GM18907 (cell line): ENCODE results near the gene LIN52.
"Not testable (repeated sequence)": the region's sequence is repeated elsewhere in the genome, so short reads cannot be mapped to it uniquely, and the experiment has no call there.

Source experiments
- ATAC-seq: cut with Tn5 transposase; IDR thresholded peaks from one replicate; pipeline ENCODE4 v1.9.1; 2021; ENCODE audit warnings: mild to moderate bottlenecking, moderate library complexity; ENCODE audit not compliant: unreplicated experiment

LIN52 gene

GRCh38 chr14:74105381-74105780 lies 20.6 kb downstream of the LIN52 start:
- no peak for ATAC-seq

DNA sequence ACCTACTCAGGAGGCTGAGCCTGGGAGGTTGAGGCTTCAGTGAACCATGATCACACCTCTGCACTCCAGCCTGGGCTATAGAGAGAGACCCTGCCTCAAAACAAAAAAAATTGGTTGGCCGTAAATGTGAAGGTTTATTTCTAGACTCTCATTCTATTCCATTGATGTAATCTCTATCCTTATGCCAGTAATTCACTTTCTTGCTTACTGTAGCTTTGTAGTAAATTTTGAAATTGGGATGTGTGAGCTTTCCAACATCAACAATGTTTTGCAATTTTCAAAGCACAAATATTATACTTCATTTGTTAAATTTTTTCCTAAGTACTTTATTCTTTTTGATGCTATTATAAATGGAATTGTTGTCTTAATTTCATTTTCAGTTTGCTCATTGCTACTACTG lies 24.6 kb downstream of the LIN52 start:
- ATAC-seq: no peak

DNA sequence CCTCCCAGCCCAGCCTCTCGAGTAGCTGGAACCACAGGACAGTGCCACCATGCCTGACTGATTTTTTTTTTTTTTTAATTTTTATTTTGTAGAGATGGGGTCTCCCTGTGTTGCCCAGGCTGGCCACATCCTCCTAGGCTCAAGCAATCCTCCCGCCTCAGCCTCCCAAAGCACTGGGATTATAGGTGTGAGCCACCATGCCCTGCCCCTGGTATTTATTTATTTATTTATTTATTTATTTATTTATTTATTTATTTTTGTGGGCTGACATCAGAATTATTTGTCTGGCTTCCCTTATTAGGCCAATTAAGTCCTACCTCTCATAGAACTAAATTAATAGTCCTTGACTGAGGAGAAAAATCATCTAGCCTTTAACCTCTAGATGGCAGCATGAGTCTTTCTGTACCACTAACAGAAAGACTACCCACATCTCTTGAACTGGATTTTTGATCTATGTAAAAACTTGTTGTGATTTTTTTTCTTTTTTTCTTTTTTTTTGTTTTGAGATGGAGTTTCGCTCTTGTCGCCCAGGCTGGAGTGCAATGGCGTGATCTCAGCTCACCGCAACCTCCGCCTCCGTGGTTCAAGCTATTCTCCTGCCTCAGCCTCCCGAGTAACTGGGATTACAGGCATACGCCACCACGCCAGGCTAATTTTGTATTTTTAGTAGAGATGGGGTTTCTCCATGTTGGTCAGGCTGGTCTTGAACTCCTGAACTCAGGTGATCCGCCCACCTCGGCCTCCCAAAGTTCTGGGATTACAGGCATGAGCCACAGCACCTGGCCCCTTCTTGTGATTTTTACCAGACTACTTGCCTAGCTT lies 26.9 kb downstream of the LIN52 start:
- ATAC-seq: not testable (repeated sequence)

DNA sequence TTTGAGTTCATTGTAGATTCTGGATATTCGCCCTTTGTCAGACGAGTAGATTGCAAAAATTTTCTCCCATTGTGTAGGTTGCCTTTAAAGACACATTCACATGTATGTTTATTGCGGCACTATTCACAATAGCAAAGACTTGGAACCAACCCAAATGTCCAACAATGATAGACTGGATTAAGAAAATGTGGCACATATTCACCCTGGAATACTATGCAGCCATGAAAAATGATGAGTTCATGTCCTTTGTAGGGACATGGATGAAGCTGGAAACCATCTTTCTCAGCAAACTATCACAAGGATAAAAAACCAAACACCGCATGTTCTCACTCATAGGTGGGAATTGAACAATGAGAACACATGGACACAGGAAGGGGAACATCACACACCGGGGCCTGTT lies 40.7 kb downstream of the LIN52 start:
- ATAC-seq: not testable (repeated sequence)

DNA sequence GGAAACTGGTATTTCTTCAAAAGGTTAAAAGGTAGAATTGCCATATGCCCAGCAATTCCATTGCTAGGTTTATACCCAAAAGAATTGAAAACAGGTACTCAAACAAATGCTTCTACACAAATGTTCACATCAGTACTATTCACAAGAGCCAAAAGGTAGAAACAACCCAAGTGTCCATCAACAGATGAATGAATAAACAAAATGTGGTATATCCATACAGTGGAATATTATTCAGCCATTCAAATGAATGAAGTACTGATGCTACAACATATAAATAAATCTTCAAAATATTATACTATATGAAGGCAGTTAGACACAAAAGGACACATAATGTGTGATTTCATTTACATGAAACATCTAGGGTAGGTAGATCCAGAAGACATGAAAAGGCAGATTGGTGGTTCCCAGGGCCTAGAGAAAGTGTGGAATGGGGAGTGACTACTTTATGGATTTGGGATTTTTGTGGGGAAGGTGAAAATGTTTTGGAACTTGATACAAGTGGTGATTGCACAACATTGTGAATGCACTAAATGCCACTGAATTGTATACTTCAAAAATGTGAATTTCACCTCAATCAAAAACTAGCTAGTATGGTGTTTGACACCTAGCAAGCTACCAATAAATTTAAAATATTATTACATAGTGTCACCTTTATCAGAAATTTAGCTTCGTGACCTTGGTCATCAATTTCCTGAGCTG lies 41.7 kb downstream of the LIN52 start:
- ATAC-seq: no peak

- no peak for ATAC-seq
Measured at GRCh38 chr14:74127634-74128033, 42.9 kb downstream of the LIN52 start.

- no peak for ATAC-seq
Measured at GRCh38 chr14:74133833-74134481, 49.2 kb downstream of the LIN52 start.

DNA sequence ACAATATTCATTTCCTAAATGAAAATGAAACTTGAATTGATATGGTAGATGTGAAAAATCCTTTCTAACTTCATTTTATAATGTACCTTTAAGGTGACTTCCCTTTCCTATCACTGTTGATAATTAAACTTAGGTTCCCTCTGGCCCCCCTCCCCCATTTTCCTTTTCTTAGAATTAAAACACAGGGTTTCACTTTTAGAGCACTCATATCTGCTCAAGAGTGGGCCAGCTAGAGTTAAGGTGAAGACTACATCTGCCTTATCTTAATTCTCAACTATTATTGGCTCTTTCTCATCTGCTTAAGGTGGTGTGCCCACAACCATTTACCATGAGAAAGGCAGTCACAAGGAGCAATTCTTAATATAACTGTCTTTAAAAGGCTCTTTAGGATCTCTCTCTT lies 49.7 kb downstream of the LIN52 start:
- no peak for ATAC-seq

DNA sequence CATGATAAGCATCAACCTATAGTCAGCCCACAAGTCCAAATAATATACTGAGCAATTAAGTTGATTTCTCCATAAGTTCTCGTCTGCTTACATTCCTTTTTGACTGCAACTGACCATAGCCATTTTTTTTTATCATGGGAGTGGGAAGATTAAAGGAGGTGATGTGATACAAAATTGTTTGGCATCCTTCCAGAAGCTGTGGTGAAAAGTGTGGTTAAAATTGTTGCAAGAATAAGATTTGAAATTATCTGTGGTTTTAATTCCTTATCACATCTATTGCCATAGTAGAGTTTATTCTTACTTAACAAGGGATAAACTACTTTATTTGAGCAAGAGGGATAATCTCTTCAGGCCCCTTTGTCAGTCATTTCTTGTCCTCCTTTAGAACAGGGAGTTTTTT lies 50.7 kb downstream of the LIN52 start:
- no peak for ATAC-seq

DNA sequence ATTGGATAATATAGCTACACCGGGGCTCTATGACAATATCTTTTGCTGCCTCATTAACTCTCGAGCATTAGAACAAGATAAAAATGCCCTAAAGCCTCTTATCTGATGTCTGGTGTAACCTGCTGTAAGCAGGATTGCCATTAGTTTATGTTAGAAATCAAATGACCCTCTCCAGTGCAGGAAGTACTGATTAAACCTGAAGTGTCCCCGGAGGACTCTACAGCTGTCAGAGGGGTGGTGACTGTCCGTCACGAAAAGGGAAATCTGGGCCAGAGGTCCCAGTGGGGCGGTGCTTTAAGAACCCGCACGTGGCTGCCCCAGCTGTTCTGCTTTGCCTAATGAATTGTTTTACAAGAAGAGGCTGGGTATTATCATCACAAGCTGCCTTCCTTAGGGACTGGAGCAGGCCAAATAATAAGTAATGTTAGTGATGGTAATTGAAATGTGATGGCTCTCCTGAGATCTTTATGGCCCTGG lies 55.7 kb downstream of the LIN52 start:
- ATAC-seq: no peak

GRCh38 chr14:74141703-74142102 lies 56.9 kb downstream of the LIN52 start:
- ATAC-seq: no peak

DNA sequence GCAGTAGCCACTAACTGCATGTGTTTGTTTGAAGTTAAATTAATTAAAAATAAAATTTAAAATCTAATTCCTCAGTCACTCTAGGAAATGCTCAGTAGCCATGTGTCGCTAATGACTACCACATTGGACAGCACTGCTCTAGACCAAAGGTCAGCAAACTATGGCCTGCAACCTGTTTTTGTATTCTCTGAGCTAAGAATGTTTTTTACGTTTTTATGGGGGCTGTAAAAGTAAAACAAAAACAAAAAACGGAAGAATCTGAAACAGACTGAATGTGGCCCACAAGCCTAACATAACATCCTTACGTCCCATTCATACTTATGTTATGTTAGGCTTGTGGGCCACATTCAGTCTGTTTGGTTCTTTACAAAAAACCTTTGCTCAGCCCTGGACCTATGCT lies 57.8 kb downstream of the LIN52 start:
- no peak for ATAC-seq

DNA sequence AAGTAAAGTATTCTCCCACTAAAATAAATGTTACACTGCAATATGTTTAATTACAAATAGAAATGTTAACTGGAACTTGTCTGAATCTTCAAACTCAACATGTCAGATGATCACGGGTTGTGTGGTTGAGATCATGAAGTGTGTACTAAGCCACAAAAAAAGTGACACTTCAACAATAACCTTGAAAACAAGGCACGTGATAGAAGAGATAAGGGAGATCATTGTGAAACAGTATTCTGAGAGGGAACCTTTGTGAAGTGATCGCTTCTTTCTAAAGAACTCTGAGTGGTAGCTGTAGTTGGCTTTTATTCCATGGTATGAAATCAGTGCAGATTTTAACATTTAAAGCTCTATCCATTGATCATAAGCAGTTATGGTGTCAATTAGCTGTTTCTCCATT lies 60.0 kb downstream of the LIN52 start:
- no peak for ATAC-seq

GRCh38 chr14:74147571-74147970 lies 62.8 kb downstream of the LIN52 start:
- ATAC-seq: no peak

DNA sequence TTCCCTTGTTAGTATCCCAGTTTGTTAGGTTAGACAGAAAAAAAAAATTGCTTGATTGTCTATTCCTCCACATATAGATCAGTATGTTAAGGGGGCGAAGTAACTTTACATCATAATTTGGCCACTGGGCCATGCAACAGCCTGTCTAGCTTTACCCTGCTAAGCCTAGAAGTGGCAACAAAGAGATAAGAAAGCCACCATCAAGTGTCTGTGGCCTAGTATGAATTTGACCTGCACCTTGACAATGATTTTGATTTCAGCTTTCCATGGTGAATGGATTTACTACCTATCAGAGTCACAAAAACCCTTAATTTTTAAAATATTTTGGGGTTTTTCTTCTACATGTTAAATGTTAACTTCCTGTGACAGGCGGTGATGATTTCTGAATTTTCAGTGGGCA lies 63.9 kb downstream of the LIN52 start:
- no peak for ATAC-seq

- no peak for ATAC-seq
Measured at GRCh38 chr14:74155287-74155686, 70.5 kb downstream of the LIN52 start.

DNA sequence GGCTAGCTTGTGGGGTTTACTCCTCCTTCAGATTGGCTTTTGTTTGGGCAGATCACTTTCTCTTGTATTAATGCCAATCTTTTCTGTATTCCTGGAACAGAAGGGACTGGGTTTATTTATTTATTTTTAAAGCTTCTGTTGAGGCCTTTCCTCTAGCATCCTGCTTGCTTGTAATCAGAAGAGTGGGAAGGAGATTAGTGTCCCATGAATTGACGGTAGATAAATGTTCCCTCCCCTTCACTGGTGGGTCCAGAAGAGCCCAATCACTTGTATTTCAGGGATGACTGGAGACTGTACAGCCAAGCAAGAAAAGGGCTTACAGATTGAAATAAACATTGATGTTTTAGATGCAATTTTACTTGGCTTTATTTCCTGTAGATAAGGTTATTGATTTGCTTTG lies 71.0 kb downstream of the LIN52 start:
- ATAC-seq: no peak

DNA sequence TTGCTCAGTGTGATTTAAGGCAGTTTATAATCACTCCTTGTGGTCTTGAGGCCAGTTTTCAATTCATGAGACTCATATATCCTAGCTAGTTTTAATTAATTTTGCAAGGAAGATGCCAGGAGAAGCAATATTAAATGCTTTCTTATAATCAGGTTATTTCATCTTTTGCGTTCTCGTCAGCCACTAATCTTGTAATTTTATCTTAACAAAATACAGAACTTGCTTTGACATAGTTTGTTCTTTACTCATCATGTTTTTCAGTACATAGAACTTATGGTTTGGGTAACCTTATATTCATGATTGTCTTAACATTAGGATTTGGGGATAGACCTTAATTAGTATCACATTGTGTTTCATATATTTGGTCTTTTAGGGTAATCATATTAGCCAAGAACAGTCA lies 76.0 kb downstream of the LIN52 start:
- no peak for ATAC-seq

DNA sequence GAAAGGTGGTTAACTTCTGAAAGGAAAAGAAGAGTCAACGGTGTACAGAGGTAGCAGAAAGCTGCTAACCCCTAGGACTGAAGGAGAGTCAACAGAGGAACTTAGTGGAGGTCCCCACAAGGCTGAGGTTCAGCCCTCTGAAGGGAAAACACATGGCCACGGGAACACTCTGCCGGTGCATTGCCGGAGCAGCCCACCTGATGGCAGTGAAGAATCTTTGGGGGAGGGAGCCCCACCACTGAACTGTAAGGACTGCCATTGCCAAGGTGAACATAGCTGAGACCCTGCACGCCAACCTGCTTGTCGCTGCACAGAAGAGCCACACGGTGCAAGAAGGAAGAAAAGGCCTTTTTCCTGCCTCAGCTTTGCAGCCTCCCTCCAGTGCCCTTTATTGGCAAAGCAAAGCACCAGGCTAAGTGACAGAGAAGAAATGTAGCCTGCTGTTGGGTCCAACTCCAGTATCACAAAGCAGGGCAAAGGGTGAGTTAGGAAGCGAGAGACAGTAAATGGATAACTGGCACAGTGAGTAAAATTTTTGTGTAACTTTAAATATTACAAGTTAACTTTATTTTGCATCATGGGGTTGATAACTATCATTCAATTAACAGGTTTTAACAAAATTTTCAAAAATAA lies 76.9 kb downstream of the LIN52 start:
- ATAC-seq: no peak

DNA sequence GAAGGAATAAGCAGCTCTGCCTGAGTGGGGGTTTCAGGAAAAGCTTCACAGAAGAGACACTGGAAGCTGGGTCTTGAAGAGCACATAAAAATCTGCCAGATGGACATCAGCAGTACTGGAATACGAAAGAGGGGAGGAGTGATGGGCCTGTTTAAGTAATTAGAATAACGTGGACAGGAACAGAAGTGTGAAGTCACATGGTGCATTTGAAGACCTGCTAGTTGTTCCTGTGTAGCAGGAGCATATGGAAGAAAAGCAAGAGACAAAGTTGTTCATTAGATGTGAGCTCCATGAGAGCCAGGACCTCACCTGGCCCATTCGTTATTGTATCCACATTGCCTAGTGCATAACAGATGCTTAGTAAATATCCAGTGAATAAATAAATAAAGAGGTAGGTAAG lies 85.2 kb downstream of the LIN52 start:
- no peak for ATAC-seq

- no peak for ATAC-seq
Measured at GRCh38 chr14:74176400-74176793, 91.6 kb downstream of the LIN52 start.
